ENCODE data around the gene GRIK4.

GRIK4 gene

GRCh38 chr11:120937501-120937900, 426.0 kb downstream of the GRIK4 start:
- H3K4me3 ChIP-seq (ENCODE audit: insufficient read depth, low read depth, low read length), result no peak overlapping the region
- H3K27ac ChIP-seq (ENCODE audit: insufficient read depth, low read depth, low read length, poor library complexity, severe bottlenecking), result no peak overlapping the region
- H3K36me3 ChIP-seq (ENCODE audit: control insufficient read depth, insufficient read depth, low read length), result no peaks in the 10 kb centered on the region
- WGBS, 2 experiments, result 87 to 92% methylated on average over 4 to 5 of the region's 5 CpGs
- H3K9me3 ChIP-seq (ENCODE audit: control insufficient read depth, low read length), result no peaks in the 10 kb centered on the region
- no peaks in the 10 kb centered on the region for H3K27me3 ChIP-seq (ENCODE audit: control insufficient read depth, insufficient read depth, low read length, poor library complexity, severe bottlenecking)
- H3K4me1 ChIP-seq (ENCODE audit: control insufficient read depth, insufficient read depth, low read length), result peaks cover 9% of the 10 kb centered on the region

DNA sequence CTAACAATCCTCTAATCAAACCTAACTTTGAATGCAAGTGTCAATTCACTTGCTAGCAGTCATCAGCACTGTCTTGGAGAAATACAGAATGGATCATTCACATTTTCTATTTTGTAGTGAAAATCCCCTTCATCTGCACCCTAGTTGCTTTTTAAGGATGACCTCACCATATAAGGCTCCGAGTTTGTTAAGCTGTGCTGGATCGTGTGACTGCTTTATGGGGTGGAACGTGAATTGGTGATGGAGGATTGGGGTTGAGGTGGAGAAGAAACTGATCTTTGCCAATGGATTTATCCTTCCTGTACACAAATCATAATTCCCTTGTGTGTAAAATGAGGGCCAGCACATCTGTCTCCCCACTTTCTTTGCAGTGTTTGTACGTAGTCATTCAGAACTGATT, 426.7 kb downstream of the GRIK4 start:
- Histone ChIP-seq H3K36me3 (ENCODE audit: control insufficient read depth, insufficient read depth, low read length) (no peaks in the 10 kb centered on the region), H3K9me3 (ENCODE audit: control insufficient read depth, low read length) (no peaks in the 10 kb centered on the region), H3K27me3 (ENCODE audit: control insufficient read depth, insufficient read depth, low read length, poor library complexity, severe bottlenecking) (no peaks in the 10 kb centered on the region), H3K27ac (ENCODE audit: insufficient read depth, low read depth, low read length, poor library complexity, severe bottlenecking) (no peak overlapping the region), H3K4me3 (ENCODE audit: insufficient read depth, low read depth, low read length) (no peak overlapping the region), H3K4me1 (ENCODE audit: control insufficient read depth, insufficient read depth, low read length) (peaks cover 4% of the 10 kb centered on the region)
- 65 to 87% methylated on average over 1 to 4 of the region's 4 CpGs for WGBS, 2 experiments

GRCh38 chr11:120940160-120940848, 428.8 kb downstream of the GRIK4 start:
- 93 to 95% methylated on average over 10 of the region's 10 CpGs for WGBS, 2 experiments
- Histone ChIP-seq H3K9me3 (ENCODE audit: control insufficient read depth, low read length) (no peaks in the 10 kb centered on the region), H3K27me3 (ENCODE audit: control insufficient read depth, insufficient read depth, low read length, poor library complexity, severe bottlenecking) (no peaks in the 10 kb centered on the region), H3K27ac (ENCODE audit: insufficient read depth, low read depth, low read length, poor library complexity, severe bottlenecking) (no peak overlapping the region), H3K4me3 (ENCODE audit: insufficient read depth, low read depth, low read length) (no peak overlapping the region), H3K36me3 (ENCODE audit: control insufficient read depth, insufficient read depth, low read length) (no peaks in the 10 kb centered on the region), H3K4me1 (ENCODE audit: control insufficient read depth, insufficient read depth, low read length) (no peaks in the 10 kb centered on the region)

DNA sequence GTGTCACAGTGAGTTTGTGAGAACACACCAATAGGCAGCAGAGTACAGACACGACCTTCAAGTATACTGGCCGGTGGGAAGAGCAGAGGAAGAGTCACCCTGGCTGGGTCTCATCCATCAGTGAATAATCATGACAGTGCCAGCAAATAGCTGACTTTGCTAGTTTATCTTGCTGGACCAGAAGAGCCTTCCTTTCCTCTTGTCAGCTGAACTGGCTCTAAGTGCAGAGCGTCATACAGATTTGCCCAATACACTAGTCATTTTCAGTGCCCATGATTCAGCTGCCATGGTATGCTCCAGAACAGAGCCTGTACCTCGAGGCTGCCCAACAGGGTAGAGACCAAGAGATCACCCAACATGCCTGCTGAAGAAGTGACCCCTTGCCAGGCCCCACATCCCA, 429.5 kb downstream of the GRIK4 start:
- no peaks in the 10 kb centered on the region for H3K27me3 ChIP-seq (ENCODE audit: control insufficient read depth, insufficient read depth, low read length, poor library complexity, severe bottlenecking)
- 93% methylated on average over 4 of the region's 4 CpGs for WGBS, 2 experiments
- H3K36me3 ChIP-seq (ENCODE audit: control insufficient read depth, insufficient read depth, low read length), result no peaks in the 10 kb centered on the region
- H3K27ac ChIP-seq (ENCODE audit: insufficient read depth, low read depth, low read length, poor library complexity, severe bottlenecking), result no peak overlapping the region
- no peaks in the 10 kb centered on the region for H3K9me3 ChIP-seq (ENCODE audit: control insufficient read depth, low read length)
- no peaks in the 10 kb centered on the region for H3K4me1 ChIP-seq (ENCODE audit: control insufficient read depth, insufficient read depth, low read length)
- no peak overlapping the region for H3K4me3 ChIP-seq (ENCODE audit: insufficient read depth, low read depth, low read length)

DNA sequence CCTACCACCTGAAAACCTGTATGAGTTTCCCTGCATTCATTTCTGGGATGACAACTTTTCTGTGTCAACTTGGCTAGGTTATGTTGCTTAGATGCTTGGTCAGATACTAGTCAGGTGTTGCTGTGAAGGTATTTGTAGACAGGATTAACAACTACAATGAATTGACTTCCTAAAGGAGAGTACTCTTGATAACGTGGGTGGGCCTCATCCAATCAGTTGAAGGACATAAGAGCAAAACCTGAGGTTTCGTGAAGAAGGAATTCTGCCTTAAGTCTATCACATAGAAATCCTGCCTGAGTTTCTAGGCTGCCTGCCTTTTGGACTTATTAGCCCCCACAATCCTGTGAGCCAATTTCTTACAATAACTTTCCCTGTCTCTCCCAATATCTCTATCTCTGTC, 431.2 kb downstream of the GRIK4 start:
- no peaks in the 10 kb centered on the region for H3K36me3 ChIP-seq (ENCODE audit: control insufficient read depth, insufficient read depth, low read length)
- H3K9me3 ChIP-seq (ENCODE audit: control insufficient read depth, low read length), result no peaks in the 10 kb centered on the region
- H3K4me1 ChIP-seq (ENCODE audit: control insufficient read depth, insufficient read depth, low read length), result no peaks in the 10 kb centered on the region
- no peak overlapping the region for H3K27ac ChIP-seq (ENCODE audit: insufficient read depth, low read depth, low read length, poor library complexity, severe bottlenecking)
- no peak overlapping the region for H3K4me3 ChIP-seq (ENCODE audit: insufficient read depth, low read depth, low read length)
- 89 to 99% methylated on average over 2 of the region's 2 CpGs for WGBS, 2 experiments
- no peaks in the 10 kb centered on the region for H3K27me3 ChIP-seq (ENCODE audit: control insufficient read depth, insufficient read depth, low read length, poor library complexity, severe bottlenecking)

GRCh38 chr11:120945042-120945441, 433.5 kb downstream of the GRIK4 start:
- Histone ChIP-seq H3K9me3 (ENCODE audit: control insufficient read depth, low read length) (no peaks in the 10 kb centered on the region), H3K36me3 (ENCODE audit: control insufficient read depth, insufficient read depth, low read length) (no peaks in the 10 kb centered on the region), H3K27ac (ENCODE audit: insufficient read depth, low read depth, low read length, poor library complexity, severe bottlenecking) (no peak overlapping the region), H3K27me3 (ENCODE audit: control insufficient read depth, insufficient read depth, low read length, poor library complexity, severe bottlenecking) (no peaks in the 10 kb centered on the region), H3K4me1 (ENCODE audit: control insufficient read depth, insufficient read depth, low read length) (no peaks in the 10 kb centered on the region), H3K4me3 (ENCODE audit: insufficient read depth, low read depth, low read length) (no peak overlapping the region)
- WGBS, 2 experiments, result 94 to 96% methylated on average over 5 of the region's 5 CpGs

- WGBS, 2 experiments, result 85 to 87% methylated on average over 6 of the region's 6 CpGs
- Histone ChIP-seq H3K4me3 (ENCODE audit: insufficient read depth, low read depth, low read length) (no peak overlapping the region), H3K36me3 (ENCODE audit: control insufficient read depth, insufficient read depth, low read length) (no peaks in the 10 kb centered on the region), H3K4me1 (ENCODE audit: control insufficient read depth, insufficient read depth, low read length) (peaks cover 8% of the 10 kb centered on the region), H3K27ac (ENCODE audit: insufficient read depth, low read depth, low read length, poor library complexity, severe bottlenecking) (no peak overlapping the region), H3K9me3 (ENCODE audit: control insufficient read depth, low read length) (no peaks in the 10 kb centered on the region), H3K27me3 (ENCODE audit: control insufficient read depth, insufficient read depth, low read length, poor library complexity, severe bottlenecking) (no peaks in the 10 kb centered on the region)
These were observed 439.3 kb downstream of the GRIK4 start for GRCh38 chr11:120950880-120951279.

GRCh38 chr11:120952461-120953434, 441.2 kb downstream of the GRIK4 start:
- Histone ChIP-seq H3K4me3 (ENCODE audit: insufficient read depth, low read depth, low read length) (no peak overlapping the region), H3K4me1 (ENCODE audit: control insufficient read depth, insufficient read depth, low read length) (peaks cover 8% of the 10 kb centered on the region), H3K27me3 (ENCODE audit: control insufficient read depth, insufficient read depth, low read length, poor library complexity, severe bottlenecking) (no peaks in the 10 kb centered on the region), H3K36me3 (ENCODE audit: control insufficient read depth, insufficient read depth, low read length) (no peaks in the 10 kb centered on the region), H3K27ac (ENCODE audit: insufficient read depth, low read depth, low read length, poor library complexity, severe bottlenecking) (no peak overlapping the region), H3K9me3 (ENCODE audit: control insufficient read depth, low read length) (no peaks in the 10 kb centered on the region)
- WGBS, 2 experiments, result 35 to 38% methylated on average over 19 to 20 of the region's 20 CpGs

GRCh38 chr11:120954381-120954780, 442.8 kb downstream of the GRIK4 start:
- no peaks in the 10 kb centered on the region for H3K9me3 ChIP-seq (ENCODE audit: control insufficient read depth, low read length)
- H3K4me1 ChIP-seq (ENCODE audit: control insufficient read depth, insufficient read depth, low read length), result peaks cover 8% of the 10 kb centered on the region
- 89 to 92% methylated on average over 7 of the region's 7 CpGs for WGBS, 2 experiments
- H3K36me3 ChIP-seq (ENCODE audit: control insufficient read depth, insufficient read depth, low read length), result no peaks in the 10 kb centered on the region
- no peak overlapping the region for H3K27ac ChIP-seq (ENCODE audit: insufficient read depth, low read depth, low read length, poor library complexity, severe bottlenecking)
- no peak overlapping the region for H3K4me3 ChIP-seq (ENCODE audit: insufficient read depth, low read depth, low read length)
- H3K27me3 ChIP-seq (ENCODE audit: control insufficient read depth, insufficient read depth, low read length, poor library complexity, severe bottlenecking), result no peaks in the 10 kb centered on the region

DNA sequence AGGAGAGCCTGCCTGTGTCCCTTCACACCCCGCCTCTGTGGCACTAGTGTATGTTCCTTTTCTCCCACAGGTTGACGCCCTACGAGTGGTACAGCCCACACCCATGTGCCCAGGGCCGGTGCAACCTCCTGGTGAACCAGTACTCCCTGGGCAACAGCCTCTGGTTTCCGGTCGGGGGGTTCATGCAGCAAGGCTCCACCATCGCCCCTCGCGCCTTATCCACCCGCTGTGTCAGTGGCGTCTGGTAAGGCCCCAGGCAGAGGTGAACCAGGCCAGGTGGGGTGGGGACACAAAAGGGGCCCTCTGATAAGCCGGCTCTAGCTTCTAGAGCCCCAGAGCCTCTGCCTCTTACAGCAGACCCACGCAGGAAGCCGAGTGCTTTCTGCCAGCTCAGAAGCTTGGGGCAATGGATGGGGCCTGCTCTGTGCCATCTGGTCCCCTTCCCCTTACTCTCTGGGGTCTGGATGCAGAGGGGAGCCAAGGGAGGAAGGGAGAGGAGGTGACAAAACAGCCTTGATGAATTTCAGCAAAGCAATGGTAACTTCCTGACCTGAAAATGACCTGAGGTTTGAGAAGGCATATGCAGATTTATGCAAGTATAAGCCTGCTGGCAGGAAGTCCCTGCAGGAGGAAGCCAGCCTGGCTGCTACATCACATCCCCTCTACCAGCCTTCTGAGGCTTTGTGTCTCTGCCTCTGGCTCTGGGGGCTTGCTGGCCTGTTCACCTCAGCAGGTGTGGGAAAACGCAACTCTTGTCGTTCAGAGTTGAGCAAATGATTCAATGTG, 445.4 kb downstream of the GRIK4 start:
- no peaks in the 10 kb centered on the region for H3K36me3 ChIP-seq (ENCODE audit: control insufficient read depth, insufficient read depth, low read length)
- WGBS, 2 experiments, result 78 to 81% methylated on average over 16 of the region's 16 CpGs
- no peaks in the 10 kb centered on the region for H3K9me3 ChIP-seq (ENCODE audit: control insufficient read depth, low read length)
- no peak overlapping the region for H3K27ac ChIP-seq (ENCODE audit: insufficient read depth, low read depth, low read length, poor library complexity, severe bottlenecking)
- H3K4me1 ChIP-seq (ENCODE audit: control insufficient read depth, insufficient read depth, low read length), result peaks cover 8% of the 10 kb centered on the region
- no peak overlapping the region for H3K4me3 ChIP-seq (ENCODE audit: insufficient read depth, low read depth, low read length)
- no peaks in the 10 kb centered on the region for H3K27me3 ChIP-seq (ENCODE audit: control insufficient read depth, insufficient read depth, low read length, poor library complexity, severe bottlenecking)
